HPDE6-E6E7 (cell line): ENCODE measurements around the gene CAPN11.
A peak's percentile ranks its signal among the peaks of the same experiment; 100 is the strongest.

Experiments
- DNase-seq: peaks from one replicate; pipeline ENCODE4 v3.0.0; 2011; ENCODE audit warnings: missing footprints; ENCODE audit errors: extremely low spot score

Gene CAPN11

DNA sequence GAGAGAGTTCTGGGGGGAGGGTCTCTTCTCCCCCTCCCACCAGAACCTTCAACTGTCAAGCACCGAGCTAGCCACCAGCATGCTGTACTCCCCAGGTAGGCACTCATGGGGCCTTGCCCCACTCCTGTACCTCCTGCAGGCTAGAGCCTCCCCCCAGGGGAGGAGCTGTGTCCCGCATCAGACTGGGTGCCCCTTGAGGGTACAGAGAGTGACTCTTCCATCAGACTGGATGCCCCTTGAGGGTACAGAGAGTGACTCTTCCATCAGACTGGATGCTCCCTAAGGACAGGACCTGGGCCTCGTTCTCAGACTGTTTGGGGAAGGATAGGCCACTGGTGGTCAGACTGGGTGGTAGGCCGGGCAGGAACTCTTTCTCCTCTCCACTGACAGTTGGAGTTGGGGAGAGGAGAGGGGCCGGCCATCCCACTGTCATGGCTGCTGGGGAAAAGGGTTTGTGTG is at the start of gene CAPN11:
Gene CAPN11, plus strand, starts transcription at position 51 of the 459 bp plus-strand sequence. Its CDS starts 29 bp downstream, at position 80.
- no peak for DNase-seq

DNA sequence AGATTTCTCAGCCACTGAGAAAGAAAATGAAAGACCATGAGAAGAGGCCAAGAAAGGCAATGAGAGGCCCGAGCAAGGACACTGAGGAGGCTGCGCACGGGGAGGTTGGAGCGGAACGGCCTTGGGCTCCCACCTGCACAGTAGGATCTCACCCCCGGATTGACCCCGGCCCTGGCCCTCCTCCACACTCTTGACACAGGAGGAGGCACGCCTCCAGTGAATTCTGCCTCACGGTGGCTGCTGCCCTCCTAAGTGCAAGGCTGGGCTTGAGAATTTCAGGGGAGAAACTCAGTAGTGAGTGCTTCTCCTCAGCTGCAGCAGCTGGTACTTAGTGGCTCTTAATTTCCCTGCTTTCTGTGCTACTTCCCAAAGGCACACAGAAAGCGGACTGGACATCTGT is 49.4 kb upstream of the CAPN11 start:
- DNase-seq = no peak

- no peak for DNase-seq
Observed at GRCh38 chr6:44110005-44110676, 48.5 kb upstream of the CAPN11 start.

- no peak for DNase-seq
Observed at GRCh38 chr6:44110966-44111365, 47.7 kb upstream of the CAPN11 start.

DNA sequence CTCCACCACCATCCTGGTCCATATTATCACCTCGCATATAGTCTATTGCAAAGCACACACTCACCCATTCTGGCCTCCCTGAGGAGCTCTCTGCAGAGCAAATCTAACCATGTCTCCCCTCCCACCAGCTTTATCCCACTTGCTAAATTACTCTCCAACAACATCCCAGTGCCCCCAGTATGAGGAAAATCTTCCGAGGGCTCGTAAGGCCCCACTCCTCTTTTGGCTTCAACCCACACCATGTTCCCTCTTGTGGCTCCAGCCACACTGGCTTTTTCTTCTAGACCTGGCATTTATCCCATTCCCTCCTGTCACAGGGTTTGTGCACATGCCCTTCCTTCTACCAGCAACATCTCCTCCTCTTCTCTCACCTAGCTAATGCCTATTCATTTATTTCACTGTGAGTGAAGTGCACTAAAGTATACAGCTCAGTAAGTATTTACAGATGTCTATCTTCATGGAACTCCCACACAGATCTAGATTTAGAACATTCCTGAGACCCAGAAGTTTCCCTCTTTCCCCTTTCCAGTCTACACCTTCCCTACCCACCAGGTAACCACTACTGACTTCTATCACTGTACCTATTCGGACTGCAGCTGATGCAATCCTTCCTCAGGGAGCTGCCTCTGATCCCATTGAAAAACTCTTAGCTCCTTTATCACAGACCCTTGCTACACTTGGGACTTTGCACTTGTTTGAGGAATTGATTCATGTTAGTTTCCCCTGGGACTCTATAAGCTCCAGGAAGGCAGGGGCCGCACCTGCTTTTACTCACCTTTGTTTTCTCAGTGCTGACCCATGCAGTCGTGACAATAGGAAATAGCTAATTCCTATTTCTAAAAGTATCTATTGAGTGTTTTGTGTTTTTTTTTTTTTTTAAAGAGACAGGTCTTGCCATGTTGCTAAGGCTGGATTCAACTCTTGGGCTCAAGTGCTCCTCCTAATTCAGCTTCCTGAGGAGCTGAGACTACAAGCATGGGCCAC is 46.9 kb upstream of the CAPN11 start:
- DNase-seq = no peak

DNA sequence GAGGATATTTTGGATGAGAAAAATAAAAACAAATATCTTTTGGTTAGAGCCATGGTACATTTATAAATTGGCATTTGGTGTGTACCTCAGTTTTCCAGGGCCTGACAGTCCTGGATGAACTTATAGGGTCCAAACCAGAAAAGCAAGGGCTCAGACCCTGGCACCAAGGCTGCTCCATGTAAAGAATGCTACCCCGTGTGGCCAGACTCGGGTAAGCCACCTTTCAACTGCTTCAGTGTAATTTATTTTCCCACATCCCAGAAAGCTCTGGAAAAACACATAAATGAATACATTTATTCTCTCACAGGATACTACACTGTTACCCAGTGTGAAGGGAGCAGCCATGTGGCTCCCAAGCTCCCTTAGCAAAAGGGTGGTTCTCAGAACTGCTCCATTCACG is 45.2 kb upstream of the CAPN11 start:
- no peak for DNase-seq

GRCh38 chr6:44115866-44116265 is 42.8 kb upstream of the CAPN11 start:
- peak; percentile 76 for DNase-seq

DNA sequence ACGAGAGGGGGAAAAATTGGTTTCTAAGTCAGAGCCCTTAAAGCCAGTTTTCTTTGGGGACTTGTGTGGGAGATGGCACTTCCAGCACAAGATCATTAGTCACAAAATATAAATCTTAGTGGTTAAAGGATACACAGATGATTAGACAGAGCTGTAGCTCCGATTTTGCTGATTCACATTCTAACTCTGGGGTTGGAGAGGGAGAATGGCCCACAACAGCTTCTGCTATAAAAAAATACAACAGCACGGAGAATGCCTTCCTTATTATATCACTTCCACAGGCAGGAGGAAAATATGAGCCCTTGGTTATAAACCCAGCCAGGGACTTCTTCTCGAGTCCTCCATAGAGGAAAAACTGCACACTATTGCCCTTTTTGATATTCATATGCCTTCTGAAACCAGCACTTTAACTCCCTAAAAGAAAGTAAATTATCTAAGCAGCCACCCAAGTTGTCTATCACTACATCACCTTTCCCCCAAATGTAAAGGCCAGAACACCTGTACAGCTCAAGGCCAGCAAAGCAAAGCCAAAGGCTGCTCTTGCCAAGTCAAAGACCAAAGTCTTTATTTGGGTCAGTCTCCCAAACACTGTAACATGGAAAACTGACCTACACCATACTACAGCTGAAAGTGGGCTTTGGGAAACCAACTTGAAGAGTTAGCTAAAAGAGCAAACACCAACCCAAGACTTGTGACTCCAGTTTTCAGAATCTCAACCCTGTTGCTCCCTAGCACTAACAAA is 41.8 kb upstream of the CAPN11 start:
- DNase-seq = no peak

GRCh38 chr6:44117397-44118128 is 41.1 kb upstream of the CAPN11 start:
- no peak for DNase-seq

DNA sequence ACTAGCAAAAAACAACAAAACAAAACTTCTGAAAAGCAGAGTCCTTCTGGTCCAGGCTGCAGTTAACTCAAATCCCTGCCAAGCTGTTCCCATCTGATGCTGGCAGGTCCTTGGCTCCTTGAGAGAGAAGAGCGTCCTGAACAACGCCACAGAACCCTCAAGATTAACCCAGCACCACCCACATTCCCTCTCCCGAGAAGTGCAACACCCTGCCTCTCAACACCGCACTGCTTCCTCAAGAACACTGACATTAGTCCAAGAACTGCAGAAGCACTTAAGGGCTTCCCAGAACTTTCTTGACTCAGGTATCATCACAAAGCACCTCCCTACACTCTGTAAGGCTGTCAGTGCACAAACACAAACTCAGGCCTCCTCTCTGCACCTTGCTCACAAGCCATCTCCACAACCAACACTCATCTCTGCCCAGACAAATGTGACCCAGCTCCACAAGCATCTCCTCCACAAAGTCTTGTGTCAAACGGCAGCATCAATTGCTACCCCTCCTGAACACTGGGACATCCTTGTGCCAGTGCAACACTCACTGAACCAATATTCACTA is 38.8 kb upstream of the CAPN11 start:
- DNase-seq = no peak

DNA sequence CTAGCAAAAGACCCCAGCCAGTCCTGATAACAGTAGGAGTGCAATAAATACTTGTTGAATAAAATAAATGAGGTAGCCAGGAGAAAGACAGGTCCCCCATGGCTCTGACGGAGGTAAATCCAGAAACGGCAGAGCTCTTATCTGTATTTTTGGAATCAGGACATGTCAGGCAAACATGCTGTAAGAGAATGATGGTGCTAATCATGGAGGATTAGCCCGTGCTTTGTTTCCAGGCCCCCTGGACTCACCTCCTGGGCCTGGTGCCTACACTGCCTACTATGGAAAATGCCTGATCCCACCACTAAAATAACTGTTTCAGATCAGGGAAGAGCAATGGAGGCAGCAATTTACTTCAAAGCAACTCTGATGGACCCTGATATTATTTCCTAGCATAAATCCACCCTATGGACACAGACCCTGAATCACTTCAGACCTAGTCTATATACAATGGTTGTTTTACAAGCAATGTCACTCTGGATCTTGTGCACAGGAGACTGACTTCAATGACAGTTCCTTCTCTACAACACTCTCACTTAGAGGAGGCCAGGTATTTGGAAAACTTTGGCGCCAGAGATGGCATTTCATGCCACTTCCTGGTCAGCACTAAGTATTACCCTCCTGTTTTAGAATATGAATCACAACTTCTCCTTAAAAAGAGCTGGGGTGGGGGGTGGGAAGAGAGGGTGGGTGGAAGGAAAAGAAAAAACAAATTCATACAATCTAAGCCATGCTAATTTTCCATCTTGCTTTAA is 37.8 kb upstream of the CAPN11 start:
- DNase-seq = no peak

DNA sequence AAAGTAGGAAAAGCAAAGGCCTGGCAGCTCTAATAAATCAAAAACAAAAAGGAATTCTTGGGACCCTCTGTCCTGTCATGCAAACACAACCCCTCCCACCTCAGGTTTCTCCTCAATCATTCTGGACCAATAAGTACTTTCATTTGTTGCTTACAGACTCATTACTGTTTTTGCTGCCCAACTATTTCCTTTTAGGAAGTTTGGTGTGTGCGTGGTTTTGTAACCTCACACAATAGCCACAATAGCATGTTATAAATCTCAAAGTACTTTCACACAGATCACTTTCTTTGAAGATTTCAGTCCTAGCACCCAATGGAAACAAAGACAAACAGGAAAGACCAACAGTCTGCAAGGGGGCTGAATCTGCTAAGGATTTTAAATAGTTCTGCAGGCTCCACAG is 35.8 kb upstream of the CAPN11 start:
- DNase-seq = no peak

DNA sequence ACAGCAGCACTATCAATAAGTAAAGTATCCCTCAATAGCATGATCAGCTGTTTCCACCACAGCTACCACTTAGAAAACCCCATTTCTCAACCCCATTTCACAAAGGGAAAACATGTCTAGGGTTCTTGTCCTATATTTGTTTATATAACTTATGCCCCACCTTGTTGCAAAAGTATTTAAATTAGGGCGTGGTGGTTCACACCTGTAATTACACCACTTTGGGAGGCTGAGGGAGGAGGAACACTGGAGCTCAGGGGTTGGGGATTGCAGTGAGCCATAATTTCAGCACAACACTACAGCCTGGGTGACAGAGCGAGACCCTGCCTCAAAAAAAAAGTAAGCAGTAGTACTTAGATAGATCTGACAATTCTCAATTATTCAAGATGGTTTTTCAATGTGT is 35.1 kb upstream of the CAPN11 start:
- no peak for DNase-seq

DNA sequence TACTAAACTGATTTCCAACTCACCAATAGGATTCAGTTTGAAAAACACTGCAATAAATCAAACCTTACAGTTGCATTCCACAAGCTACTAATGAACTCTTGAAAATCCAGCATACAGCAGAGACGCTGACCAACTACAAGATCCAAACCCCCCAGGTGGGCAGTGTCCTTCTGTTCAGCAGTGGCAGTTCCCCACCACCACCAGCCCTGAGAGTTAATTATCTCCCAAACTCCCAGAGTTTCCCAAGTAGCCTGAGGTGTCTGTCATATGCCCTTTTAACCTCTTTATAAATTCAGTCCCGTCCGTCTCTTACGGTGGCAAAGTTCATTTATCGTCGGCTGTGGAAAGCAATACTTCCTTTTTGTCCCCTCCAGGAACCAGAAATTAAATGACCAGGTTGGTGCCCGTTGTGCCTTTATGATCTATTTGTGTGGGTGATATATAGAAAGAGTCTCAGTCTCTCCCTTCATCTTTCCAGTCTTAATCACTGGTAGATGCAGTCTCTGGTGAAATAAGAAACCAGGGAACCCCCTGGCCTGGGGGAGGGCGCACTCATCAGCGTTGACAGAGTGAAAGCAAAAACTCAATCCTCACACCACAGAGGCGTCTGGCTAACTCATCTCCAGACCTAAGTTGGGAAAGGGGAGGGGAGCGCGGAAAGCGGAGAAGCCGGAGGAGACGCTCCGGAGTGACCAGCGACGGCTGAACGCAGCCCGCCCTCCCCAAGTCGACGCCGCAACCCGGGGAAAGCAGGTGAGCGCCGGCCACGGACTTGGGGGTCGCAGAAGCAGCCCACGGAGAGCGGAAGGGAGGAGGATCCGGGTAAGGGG is 32.1 kb upstream of the CAPN11 start:
- DNase-seq = peak; percentile 71

DNA sequence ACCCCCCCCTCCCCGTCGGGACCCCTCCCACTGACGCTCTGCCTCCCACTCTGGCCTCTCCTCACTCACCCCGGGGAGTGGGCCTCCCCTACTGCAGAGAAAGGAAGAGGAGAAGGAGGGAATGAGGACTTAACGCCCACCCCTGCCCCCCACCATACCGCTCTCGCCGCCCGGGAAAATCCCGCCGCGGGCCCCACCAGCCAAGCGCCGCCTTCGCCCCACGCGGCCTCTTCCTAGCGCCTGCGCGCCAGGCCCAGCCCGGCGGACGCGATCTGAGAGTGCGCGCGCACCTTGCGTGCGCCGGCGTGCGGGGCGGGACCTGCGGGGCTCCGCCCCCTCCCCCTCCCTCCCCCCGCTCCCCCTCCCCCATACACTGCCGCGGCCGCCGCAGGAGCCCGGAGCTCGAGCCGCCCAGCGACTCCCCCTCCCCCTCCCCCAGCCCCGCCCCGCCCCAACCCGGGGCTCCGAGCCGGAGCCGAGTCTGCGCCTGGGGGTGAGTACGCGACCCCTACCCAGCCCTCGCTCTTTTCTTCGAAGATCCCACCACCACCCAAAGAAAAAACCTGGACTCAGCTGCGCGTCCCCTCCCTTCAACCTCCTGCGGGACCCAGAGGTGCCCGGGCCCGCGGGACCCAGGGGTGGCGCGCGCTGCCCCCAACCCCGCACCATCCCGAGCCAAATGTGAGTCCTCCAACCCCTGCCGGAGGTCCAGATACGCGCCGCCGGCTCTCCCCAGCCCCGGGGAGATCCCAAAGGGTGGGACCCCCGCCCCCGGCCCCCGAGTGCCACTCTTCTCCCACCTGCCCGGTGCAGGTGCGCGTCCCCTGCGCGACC is 31.2 kb upstream of the CAPN11 start, which contains the start of the genes MRPL14 and TMEM63B:
Gene MRPL14, minus strand, starts transcription at position 267 of the 834 bp plus-strand sequence. CDS start 10,841 bp downstream, outside the sequence.
Gene TMEM63B, plus strand, starts transcription at position 369 of the 834 bp plus-strand sequence. CDS start 7,031 bp downstream, outside the sequence.
- peak; percentile 93 for DNase-seq

GRCh38 chr6:44128020-44128917 is 30.4 kb upstream of the CAPN11 start:
- DNase-seq = no peak

DNA sequence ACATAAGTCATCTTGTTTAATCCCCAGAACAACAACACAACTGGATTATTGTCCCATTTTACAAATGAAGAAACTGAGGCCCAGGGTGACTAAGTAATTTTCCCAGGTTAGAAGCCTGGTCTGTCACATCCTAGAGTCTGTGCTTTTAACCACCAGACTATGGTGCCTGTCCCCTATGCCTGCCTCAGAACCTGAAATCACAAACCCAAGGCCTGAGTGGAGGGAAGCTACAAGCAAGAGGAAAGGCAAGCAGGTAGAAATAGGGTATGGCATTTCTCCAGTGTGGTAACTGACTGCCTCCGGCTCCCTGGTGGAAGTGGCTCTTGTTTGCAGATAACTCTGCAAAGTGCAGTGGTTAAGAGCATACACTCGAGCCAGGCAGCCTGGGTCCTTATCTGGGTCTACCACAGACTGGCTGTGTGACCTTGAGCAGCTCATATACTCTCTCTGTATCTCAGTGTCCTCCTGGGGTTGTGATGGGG is 28.7 kb upstream of the CAPN11 start:
- DNase-seq = no peak
